Ectodermal cell (in vitro differentiated cells): Measurements from ENCODE around the gene VWDE.
"Not testable (repeated sequence)": the region's sequence is repeated elsewhere in the genome, so short reads cannot be mapped to it uniquely, and the experiment has no call there.

ENCODE experiments used
- H3K27ac ChIP-seq: 2 replicates; pipeline ENCODE4 v1.7.0; 2013; ENCODE audit warnings: mild to moderate bottlenecking, low read depth, low read length; ENCODE audit not compliant: insufficient read depth, poor library complexity, severe bottlenecking
- H3K27me3 ChIP-seq: 2 replicates; pipeline ENCODE4 v1.7.0; 2013; ENCODE audit warnings: mild to moderate bottlenecking, low read length; ENCODE audit not compliant: insufficient read depth, control insufficient read depth, poor library complexity, severe bottlenecking
- H3K36me3 ChIP-seq: one replicate; pipeline ENCODE4 v1.7.0; 2013; ENCODE audit warnings: low read length; ENCODE audit not compliant: control insufficient read depth, insufficient read depth
- H3K4me1 ChIP-seq: one replicate; pipeline ENCODE4 v1.7.0; 2013; ENCODE audit warnings: low read length; ENCODE audit not compliant: control insufficient read depth, insufficient read depth
- H3K4me3 ChIP-seq: 2 replicates; pipeline ENCODE4 v1.7.0; 2013; ENCODE audit warnings: low read depth, low read length, control low read depth; ENCODE audit not compliant: insufficient read depth
- H3K9me3 ChIP-seq: 2 replicates; pipeline ENCODE4 v1.7.0; 2013; ENCODE audit warnings: mild to moderate bottlenecking, low read length, moderate library complexity; ENCODE audit not compliant: control insufficient read depth
- whole genome bisulfite sequencing, 2 experiments: methylation state at CpG; one replicate each; pipeline ENCODE4 v1.1.7; 2013; ENCODE audit warnings: missing lambda C conversion rate in 2 of 2; 5-methylcytosine and 5-hydroxymethylcytosine counted together

The VWDE gene

DNA sequence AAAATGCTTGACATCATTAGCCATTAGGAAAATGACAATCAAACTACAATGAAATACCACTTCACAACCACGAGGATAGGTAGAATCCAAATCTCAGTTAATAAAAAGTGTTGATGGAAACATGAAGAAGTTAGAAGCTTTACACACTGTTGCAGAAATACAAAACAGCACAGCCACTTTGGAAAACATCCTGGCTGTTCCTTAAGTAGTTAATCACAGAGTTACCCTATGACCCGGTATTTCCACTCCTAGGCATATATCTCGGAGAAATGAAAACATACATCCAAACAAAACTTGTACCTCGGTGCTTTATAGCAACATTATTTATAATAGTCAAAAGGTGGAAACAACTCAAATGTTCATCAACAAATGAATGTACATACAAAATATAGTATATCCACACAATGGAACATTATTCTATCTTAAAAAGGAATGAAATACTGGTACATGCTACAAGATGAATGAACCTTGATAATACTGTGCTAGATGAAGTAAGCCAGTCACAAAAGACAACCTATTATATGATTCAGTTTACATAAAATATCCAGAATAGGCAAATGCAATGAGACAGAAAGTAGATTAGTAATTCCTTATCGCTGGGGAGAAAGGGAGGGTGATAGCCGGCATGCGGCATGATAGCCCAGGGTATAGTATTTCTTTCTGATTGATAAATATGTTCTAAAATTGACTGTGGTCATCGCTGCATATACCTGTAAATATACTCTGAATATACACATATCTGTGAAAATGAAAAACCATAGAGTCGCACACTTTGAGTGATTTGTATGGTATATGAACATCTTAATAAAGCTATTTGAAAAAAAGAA lies 1.9 kb downstream of the VWDE start:
- peaks cover 31% of the 10 kb centered on the region for H3K27me3 ChIP-seq
- H3K4me1 ChIP-seq = no peaks in the 10 kb centered on the region
- no peak overlapping the region for H3K4me3 ChIP-seq
- no peaks in the 10 kb centered on the region for H3K9me3 ChIP-seq
- H3K36me3 ChIP-seq = no peaks in the 10 kb centered on the region
- no peak overlapping the region for H3K27ac ChIP-seq
- WGBS, 2 experiments = 86 to 98% methylated on average over 5 to 6 of the region's 9 CpGs

DNA sequence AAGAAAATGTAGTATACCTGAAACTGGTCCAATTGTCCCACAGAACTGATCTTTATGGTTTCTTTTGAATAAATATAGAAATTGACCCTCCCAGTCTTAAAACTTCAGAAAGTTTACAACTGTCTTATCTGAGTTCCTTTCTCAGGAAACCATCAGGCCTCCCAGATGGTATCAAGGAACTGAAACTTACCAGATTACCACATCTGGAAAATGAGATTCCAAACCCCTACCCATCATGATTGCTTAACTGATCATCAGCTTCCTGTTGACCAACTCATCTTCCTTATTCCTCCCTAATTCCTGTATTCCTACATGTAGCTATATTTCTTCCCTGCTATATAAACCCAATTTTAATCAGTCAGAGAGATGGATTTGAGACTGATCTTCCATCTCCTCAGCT lies 5.5 kb downstream of the VWDE start:
- Histone ChIP-seq H3K4me1 (no peaks in the 10 kb centered on the region), H3K9me3 (no peaks in the 10 kb centered on the region), H3K27me3 (peaks cover 17% of the 10 kb centered on the region), H3K27ac (no peak overlapping the region), H3K4me3 (no peak overlapping the region), H3K36me3 (no peaks in the 10 kb centered on the region)

DNA sequence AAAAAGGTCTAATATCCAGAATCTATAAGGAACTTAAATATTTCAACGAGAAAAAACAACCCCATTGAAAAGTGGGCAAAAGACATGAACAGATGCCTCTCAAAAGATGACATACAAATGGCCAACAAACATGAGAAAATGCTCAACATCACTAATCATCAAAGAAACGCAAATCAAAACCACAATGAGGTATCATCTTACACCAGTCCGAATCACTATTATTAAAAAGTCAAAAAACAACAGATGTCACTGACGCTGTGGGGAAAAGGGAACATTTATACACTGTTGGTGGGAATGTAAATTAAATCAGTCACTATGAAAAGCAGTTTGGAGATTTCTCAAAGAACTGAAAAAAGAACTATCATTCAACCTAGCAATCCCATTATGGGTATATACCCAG lies 6.0 kb downstream of the VWDE start:
- no peak overlapping the region for H3K4me3 ChIP-seq
- no peaks in the 10 kb centered on the region for H3K4me1 ChIP-seq
- WGBS, 2 experiments = 86 to 96% methylated on average over 3 of the region's 4 CpGs
- H3K36me3 ChIP-seq = no peaks in the 10 kb centered on the region
- H3K27me3 ChIP-seq = peaks cover 11% of the 10 kb centered on the region
- H3K9me3 ChIP-seq = no peaks in the 10 kb centered on the region
- H3K27ac ChIP-seq = no peak overlapping the region

DNA sequence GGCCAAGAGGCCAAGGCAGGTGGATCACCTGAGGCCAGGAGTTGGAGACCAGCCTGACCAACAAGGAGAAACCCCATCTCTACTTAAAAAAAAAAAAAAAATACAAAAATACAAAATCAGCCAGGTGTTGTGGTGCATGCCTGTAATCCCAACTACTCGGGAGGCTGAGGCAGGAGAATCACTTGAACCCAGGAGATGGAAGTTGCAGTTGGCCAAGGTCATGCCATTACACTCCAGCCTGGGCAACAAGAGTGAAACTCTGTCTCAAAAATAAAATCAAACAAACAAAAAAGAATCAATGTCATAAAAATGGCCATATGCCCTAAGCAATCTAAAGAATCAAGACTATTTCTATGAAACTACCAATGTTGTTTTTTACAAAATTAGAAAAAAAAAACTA lies 7.0 kb downstream of the VWDE start:
- H3K36me3 ChIP-seq, H3K4me3 ChIP-seq, H3K9me3 ChIP-seq, H3K27ac ChIP-seq, H3K27me3 ChIP-seq, H3K4me1 ChIP-seq: not testable (repeated sequence)
- 87 to 97% methylated on average over 1 of the region's 1 CpG for whole genome bisulfite sequencing, 2 experiments

DNA sequence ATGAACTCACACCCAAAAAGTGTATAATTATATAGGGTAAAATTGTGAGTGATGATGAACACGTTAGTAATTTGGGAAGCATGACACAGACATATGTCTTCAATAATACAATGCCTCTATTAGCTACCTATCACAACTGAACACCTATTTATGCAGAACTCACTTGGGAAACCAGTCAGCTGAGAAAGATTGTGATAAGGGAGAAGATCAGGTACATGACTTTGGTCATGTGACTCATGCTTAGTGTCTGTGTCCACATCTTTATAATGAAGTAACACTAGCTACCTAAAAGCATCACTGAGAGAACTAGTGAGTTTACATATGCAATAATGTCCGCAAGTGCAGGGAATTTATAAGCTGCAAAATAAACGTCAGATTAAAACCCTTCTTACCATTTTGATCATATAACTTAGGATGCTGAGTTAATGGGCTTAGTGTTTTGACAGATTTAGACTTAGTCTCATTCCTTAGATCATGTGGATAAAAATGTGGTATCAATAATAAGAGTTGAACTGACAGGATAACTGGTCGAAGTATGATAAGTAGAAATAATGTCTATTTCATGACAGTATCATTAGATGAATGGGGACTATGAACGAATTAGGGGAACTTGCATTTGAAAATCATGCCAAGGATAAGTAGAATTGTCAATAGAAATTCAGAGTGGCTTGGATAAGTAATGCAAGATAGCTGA lies 11.6 kb downstream of the VWDE start:
- WGBS, 2 experiments = 90 to 94% methylated on average over 2 to 4 of the region's 5 CpGs
- H3K27ac ChIP-seq = no peak overlapping the region
- no peaks in the 10 kb centered on the region for H3K9me3 ChIP-seq
- no peaks in the 10 kb centered on the region for H3K27me3 ChIP-seq
- no peaks in the 10 kb centered on the region for H3K4me1 ChIP-seq
- H3K36me3 ChIP-seq = no peaks in the 10 kb centered on the region
- H3K4me3 ChIP-seq = no peak overlapping the region

DNA sequence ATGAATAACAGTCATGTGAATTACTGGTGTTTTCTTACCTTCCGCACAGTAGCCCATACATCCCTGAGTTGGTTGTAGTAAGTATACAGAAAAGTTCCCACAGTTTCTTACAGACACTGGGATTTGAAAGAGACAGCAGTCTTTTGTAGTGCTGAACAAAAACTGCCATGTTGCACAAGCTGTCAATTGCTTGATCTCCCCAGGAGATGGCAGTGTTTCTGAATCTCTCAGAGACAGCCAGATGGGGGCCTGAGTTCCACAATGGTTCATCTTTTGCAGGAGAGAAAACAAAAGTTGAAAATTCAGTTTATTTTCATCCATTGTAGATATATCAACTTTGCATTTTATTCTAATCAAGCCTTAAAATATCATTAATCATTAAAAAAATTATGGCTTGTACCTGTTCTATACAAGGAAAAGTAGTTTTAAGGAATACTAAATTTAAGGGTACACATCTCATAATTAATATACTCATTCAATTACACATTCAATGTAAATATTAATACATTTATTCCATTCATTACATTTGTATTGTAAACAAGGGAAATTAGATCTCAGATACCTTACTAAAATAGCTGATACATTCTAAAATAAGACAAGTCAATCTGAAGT lies 14.5 kb downstream of the VWDE start:
- Histone ChIP-seq H3K36me3 (no peaks in the 10 kb centered on the region), H3K9me3 (no peaks in the 10 kb centered on the region), H3K27ac (no peak overlapping the region), H3K4me1 (no peaks in the 10 kb centered on the region), H3K4me3 (no peak overlapping the region), H3K27me3 (no peaks in the 10 kb centered on the region)
- 80% methylated on average over 1 of the region's 1 CpG; no CpG with 5 or more reads in 1 of the 2 experiments for WGBS, 2 experiments

DNA sequence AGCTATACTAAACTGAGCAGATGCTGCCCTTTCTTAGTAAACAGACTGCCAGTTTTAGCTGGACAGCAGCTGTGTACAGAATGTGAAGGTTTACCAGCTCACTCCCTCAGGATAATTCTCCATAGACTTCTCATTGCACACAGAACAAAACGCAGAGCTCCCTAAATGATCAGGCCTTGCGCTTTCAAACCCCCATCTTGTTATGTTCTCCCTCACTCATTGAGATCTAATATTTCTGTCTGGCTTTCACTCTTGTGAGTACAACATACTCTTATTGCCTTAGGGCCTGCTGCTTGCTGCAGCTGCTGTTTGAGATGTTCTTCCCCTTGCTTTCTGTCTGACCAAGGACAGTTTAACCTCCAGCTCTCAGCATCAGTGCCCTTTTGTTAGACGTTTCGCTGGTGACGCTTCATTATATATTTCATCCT lies 17.3 kb downstream of the VWDE start:
- no peaks in the 10 kb centered on the region for H3K9me3 ChIP-seq
- 94 to 95% methylated on average over 5 of the region's 5 CpGs for WGBS, 2 experiments
- H3K4me3 ChIP-seq = no peak overlapping the region
- no peak overlapping the region for H3K27ac ChIP-seq
- H3K36me3 ChIP-seq = no peaks in the 10 kb centered on the region
- H3K27me3 ChIP-seq = no peaks in the 10 kb centered on the region
- no peaks in the 10 kb centered on the region for H3K4me1 ChIP-seq

DNA sequence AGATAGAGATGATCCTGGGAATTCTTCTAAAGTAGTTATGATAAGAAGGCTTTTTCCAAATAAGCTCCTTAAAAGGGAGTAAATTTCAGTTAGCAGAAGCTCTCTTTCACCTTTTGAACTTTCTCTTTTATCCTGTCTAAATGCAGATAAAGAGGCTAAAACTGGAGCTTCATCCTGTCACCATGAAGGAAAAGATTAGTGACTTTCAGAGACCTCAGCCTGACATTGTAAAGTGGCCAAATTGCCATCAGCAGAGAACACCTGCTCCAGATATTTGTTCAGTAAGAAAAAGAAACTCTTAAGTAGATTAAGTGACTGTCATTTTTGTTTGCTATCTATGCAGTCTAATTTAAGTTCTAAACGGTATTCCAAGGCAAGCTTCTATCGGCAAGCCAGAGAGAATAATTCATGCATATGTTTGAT lies 18.3 kb downstream of the VWDE start:
- H3K4me1 ChIP-seq = no peaks in the 10 kb centered on the region
- no peaks in the 10 kb centered on the region for H3K9me3 ChIP-seq
- H3K27me3 ChIP-seq = no peaks in the 10 kb centered on the region
- H3K36me3 ChIP-seq = no peaks in the 10 kb centered on the region
- H3K4me3 ChIP-seq = no peak overlapping the region
- WGBS, 2 experiments = 67 to 81% methylated on average over 1 to 2 of the region's 2 CpGs
- no peak overlapping the region for H3K27ac ChIP-seq

DNA sequence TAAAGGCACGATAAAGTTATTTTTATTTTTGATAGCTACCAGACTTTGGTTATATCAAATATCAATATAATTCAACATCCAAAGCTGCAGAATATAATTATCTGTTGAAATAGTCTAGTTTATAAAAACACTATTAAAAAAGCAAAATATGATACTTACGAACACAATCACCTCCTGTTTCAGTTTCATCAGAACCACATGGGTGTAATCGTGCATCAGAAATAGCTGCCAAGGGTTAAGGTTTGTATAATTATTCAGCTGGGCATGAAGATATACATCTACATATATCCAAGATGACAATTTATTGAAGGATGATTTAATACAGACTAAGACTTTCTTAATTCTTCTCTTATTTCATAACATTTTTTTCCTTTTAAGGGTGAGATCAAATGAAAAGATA lies 20.3 kb downstream of the VWDE start:
- no peak overlapping the region for H3K27ac ChIP-seq
- no peaks in the 10 kb centered on the region for H3K36me3 ChIP-seq
- 100% methylated on average over 3 of the region's 3 CpGs; no CpG with 5 or more reads in 1 of the 2 experiments for WGBS, 2 experiments
- no peak overlapping the region for H3K4me3 ChIP-seq
- no peaks in the 10 kb centered on the region for H3K9me3 ChIP-seq
- no peaks in the 10 kb centered on the region for H3K4me1 ChIP-seq
- H3K27me3 ChIP-seq = no peaks in the 10 kb centered on the region

DNA sequence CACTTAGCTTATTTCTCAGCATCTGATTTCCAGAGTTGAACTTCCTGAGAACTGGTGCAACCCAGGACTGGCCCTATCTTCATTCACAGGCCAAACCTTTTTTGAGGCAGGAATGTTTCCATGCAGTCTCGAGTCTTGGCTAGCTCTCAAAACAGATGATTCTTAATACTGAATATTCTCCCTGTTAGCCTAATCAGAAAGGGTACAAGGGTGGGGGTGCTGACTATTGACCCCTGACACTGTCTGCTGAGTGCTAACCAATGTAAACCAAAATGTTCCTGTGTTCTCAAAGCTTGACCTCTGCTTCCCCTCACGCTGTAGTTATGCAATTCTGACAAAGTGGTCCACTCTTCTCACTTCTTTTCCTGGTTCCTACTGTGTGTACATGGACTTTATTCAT lies 25.3 kb downstream of the VWDE start:
- no peaks in the 10 kb centered on the region for H3K27me3 ChIP-seq
- H3K4me1 ChIP-seq = no peaks in the 10 kb centered on the region
- H3K27ac ChIP-seq = no peak overlapping the region
- no peak overlapping the region for H3K4me3 ChIP-seq
- no peaks in the 10 kb centered on the region for H3K9me3 ChIP-seq
- H3K36me3 ChIP-seq = no peaks in the 10 kb centered on the region
- 96 to 100% methylated on average over 2 of the region's 2 CpGs for WGBS, 2 experiments
